HG03521 (cell line): ENCODE measurements around the gene PDZK1IP1.
"Not testable (repeated sequence)": the region's sequence is repeated elsewhere in the genome, so short reads cannot be mapped to it uniquely, and the experiment has no call there.

Experiments used
- ATAC-seq: cut with Tn5 transposase; IDR thresholded peaks from one replicate; pipeline ENCODE4 v1.9.1; 2021; ENCODE audit warnings: mild to moderate bottlenecking, moderate library complexity; ENCODE audit not compliant: unreplicated experiment

The PDZK1IP1 gene

GRCh38 chr1:47140358-47140757, 49.5 kb downstream of the PDZK1IP1 start:
- ATAC-seq: not testable (repeated sequence)

GRCh38 chr1:47137925-47138615, 51.8 kb downstream of the PDZK1IP1 start:
- no peak for ATAC-seq

- no peak for ATAC-seq
Measured at GRCh38 chr1:47137198-47137597, 52.6 kb downstream of the PDZK1IP1 start, which contains the start of gene CYP4A22. TSS of gene CYP4A22 (plus strand) at chr1:47137441. CDS start at chr1:47137486, 45 bp downstream.
